Activated CD4-positive, CD25-positive, alpha-beta regulatory T cell treated with anti-CD3 and anti-CD28 coated beads, Interleukin-2, amount 50 U/mL, for 72 hours (primary cell): ENCODE measurements around the gene MMP25.

Experiments
- DNase-seq: peaks from one replicate; pipeline ENCODE4 v3.0.0; 2021

The MMP25 gene

GRCh38 chr16:3096362-3096761 is 50.0 kb downstream of the MMP25 start:
- DNase-seq = no peak

- no peak for DNase-seq
These were observed 50.9 kb downstream of the MMP25 start for GRCh38 chr16:3097266-3097665.

- DNase-seq = no peak
These were observed 52.4 kb downstream of the MMP25 start, which contains the start of gene ZSCAN10 for GRCh38 chr16:3098459-3099394. ZSCAN10 (minus strand) TSS chr16:3099294; CDS start chr16:3092937, 6,357 bp downstream.

GRCh38 chr16:3099395-3099731 is 53.0 kb downstream of the MMP25 start:
- no peak for DNase-seq

GRCh38 chr16:3099732-3100499 is 53.6 kb downstream of the MMP25 start:
- DNase-seq = peak; percentile 88

GRCh38 chr16:3101018-3101840 is 54.9 kb downstream of the MMP25 start:
- DNase-seq = no peak

GRCh38 chr16:3101841-3102470 is 55.6 kb downstream of the MMP25 start:
- no peak for DNase-seq

GRCh38 chr16:3106205-3106928 is 60.0 kb downstream of the MMP25 start:
- peak; percentile 87 for DNase-seq
